HFF-Myc (cell line): ENCODE results near the gene SUPT20HL1.
"Not testable (repeated sequence)": the region's sequence is repeated elsewhere in the genome, so short reads cannot be mapped to it uniquely, and the experiment has no call there.

Experiments used
- DNase-seq: peaks from one replicate; pipeline ENCODE4 v3.0.0-alpha.2; 2011; ENCODE audit warnings: low read depth; ENCODE audit errors: extremely low read depth
- H3K4me3 ChIP-seq: replicated peaks from 2 replicates; pipeline ENCODE4 v1.5.1; 2011; ENCODE audit warnings: low read depth, mild to moderate bottlenecking, control low read depth, low read length
- TF ChIP-seq, protein P1 (sequence below): IDR thresholded peaks from 2 replicates; pipeline ENCODE4 v1.5.1; 2012; ENCODE audit warnings: mild to moderate bottlenecking, low read depth, low read length, control low read depth; ENCODE audit errors: missing control alignments

SUPT20HL1 gene

DNA sequence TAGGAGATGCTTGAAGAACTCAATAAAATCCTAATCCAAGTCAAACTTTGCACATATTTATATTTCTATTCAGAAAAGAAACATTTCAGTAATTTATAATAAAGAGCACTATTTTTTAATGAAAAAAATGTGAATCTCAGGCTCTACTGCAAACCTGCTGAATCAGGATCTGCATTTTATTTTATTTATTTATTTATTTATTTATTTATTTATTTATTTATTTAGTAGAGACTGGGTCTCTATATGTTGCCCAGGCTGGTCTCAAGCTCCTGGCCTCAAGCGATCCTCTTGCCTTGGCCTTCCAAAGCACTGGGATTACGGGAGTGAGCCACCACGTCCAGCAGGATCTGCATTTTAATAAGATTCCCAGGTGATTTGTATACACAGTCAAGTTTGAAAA lies 16.0 kb downstream of the SUPT20HL1 start:
- DNase-seq: no peak
- TF ChIP-seq, protein P1, sequence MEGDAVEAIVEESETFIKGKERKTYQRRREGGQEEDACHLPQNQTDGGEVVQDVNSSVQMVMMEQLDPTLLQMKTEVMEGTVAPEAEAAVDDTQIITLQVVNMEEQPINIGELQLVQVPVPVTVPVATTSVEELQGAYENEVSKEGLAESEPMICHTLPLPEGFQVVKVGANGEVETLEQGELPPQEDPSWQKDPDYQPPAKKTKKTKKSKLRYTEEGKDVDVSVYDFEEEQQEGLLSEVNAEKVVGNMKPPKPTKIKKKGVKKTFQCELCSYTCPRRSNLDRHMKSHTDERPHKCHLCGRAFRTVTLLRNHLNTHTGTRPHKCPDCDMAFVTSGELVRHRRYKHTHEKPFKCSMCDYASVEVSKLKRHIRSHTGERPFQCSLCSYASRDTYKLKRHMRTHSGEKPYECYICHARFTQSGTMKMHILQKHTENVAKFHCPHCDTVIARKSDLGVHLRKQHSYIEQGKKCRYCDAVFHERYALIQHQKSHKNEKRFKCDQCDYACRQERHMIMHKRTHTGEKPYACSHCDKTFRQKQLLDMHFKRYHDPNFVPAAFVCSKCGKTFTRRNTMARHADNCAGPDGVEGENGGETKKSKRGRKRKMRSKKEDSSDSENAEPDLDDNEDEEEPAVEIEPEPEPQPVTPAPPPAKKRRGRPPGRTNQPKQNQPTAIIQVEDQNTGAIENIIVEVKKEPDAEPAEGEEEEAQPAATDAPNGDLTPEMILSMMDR: no peak
- no peak overlapping the region for H3K4me3 ChIP-seq

GRCh38 chrX:24377195-24377594 lies 16.8 kb downstream of the SUPT20HL1 start:
- no peak for DNase-seq
- no peak overlapping the region for H3K4me3 ChIP-seq
- TF ChIP-seq, protein P1: no peak

- TF ChIP-seq, protein P1: no peak
- H3K4me3 ChIP-seq: no peak overlapping the region
- no peak for DNase-seq
These were observed 17.6 kb downstream of the SUPT20HL1 start for GRCh38 chrX:24377911-24378468.

GRCh38 chrX:24378706-24379105 lies 18.3 kb downstream of the SUPT20HL1 start:
- H3K4me3 ChIP-seq: no peak overlapping the region
- TF ChIP-seq, protein P1: no peak
- DNase-seq: no peak

- no peak overlapping the region for H3K4me3 ChIP-seq
- DNase-seq: no peak
- TF ChIP-seq, protein P1: no peak
These were observed 20.1 kb downstream of the SUPT20HL1 start for GRCh38 chrX:24380262-24381187.

DNA sequence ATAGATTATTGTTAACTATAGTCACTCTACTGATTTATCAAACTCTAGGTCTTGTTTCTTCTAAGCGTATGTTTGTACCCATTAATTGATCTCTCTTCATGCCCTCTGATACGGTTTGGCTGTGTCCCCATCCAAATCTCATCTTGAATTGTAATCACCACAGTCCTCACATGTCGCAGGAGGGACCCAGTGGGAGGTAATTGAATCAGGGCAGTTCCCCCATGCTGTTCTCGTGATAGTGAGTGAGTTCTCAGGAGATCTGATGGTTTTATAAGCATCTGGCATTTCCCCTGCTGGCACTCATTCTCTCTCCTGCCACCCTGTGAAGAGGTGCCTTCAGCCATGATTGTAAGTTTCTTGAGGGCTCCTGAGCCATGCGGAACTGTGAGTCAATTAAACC lies 21.9 kb downstream of the SUPT20HL1 start:
- not testable (repeated sequence) for H3K4me3 ChIP-seq, DNase-seq

DNA sequence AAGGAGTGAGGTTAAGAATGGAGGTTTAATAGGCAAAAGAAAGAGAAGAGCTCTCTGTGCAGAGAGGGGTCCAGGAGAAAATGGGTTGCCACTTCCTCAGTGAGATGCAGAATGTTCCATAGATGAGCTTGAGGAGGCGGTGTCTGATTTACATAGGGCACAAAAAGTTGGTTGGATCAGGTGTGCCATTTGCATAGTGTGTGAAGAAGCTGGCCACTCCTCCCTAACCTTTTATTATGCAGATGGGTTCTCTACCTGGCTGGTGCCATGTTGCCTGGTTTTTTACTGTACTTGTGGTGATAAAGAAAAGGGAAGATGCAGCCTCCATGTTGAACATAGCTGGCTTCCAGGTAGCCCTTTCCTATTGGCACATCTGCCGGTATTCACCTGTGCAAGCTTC lies 27.3 kb downstream of the SUPT20HL1 start:
- TF ChIP-seq, protein P1: no peak
- DNase-seq: no peak
- no peak overlapping the region for H3K4me3 ChIP-seq
